ENCODE measurements around the gene SLC22A1.

DNA sequence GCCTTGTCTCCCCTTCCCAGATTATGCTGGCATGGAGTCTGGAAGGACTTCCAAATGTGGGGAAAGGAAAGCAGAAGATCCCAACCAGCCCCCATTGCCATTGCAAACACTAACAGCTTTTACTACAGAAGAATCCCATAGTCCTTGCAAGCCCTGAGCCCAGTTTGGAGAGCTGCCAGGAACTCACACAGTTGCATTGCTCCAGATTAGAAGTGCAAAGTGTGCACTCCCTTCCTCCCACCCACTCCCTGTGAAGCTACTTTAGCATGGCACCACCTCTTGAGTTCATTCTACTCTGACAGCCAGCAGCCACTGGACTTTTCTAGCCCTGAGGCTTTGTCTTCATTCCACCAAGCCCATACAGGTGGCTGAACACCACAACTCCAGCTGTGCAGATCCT, 69.4 kb downstream of the SLC22A1 start:
- TF ChIP-seq POLR2AphosphoS5 (IDR thresholded peaks at IDR 0.05; ENCODE audit: insufficient read depth in 1 of 2, low read depth in 1 of 2) (no peak), CTCF (IDR thresholded peaks at IDR 0.05) (no peak), POLR2A (IDR thresholded peaks at IDR 0.05) (no peak)

All from vagina (tissue), 2 donors.